ENCODE data around the gene MPND.

Gene MPND

DNA sequence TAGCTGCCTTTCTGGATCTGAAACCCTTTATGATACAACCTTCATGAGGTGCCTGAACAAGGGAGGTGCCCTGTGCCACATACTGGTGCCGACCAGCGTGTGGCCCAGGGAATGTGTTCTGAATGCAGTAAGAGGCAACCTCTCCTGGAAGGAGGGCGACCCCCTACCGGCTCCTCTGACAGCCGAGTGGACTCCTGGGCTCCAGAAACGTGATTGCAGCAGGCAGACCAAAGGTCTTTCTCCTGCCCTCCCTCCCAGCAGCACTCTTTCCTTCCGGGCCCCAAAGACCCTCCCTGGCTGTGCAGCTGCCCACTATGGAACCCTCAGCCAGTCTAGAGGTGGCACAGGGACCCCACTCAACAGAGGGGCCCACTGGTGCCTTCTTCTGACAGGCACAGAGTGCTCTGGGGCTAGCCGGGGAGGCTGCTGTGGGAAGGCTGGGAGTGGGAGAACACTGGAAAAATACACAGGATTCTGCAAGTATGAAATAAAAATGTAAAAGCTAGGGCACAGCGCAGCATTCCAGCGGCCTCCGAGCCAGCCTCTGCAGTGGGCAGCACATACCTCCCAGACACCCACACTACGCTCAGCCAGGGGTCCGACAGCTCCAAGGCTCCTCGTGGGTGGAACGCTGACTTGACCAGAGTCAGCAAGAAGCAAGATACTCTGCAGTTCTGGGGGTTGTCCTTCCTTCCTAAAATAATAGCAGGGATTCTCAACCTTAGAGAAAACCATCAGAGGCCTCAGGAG is 42.1 kb downstream of the MPND start:
- DNase-seq: no peak

DNA sequence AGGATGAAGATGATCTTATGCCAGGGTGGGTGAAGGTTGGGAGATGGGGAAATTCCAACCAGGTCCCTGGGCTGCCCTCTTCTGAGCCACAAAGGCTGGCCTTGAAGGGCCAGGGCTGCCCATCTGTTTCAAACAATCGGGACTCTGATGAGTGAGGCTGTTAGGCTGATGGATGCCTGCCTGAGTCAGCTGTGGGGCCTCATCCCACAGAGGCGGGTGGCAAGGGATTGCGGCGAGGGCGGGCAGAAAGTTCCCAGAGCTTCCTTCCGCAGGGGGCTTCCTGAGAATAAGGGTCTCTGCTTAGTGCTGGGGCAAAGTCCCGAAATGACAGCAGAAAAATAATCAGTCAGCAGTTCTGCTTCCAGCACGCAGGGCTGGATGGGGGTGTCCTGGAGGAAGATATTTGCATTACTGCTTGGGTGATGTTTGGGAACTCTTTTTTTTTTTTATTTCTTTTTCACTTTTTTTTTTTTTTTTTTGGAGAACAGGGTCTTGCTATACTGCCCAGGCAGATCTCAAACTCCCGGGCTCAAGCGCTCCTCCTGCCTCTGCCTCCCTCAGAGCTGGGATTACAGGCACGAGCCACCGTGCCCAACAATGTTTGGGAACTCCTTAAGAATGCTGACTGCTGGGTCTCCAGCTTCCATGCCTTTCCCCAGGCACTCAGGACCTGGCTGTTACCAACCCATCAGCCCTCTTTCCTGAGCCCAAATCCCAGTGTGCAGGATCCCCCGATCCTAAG is 42.9 kb downstream of the MPND start:
- DNase-seq: no peak

DNA sequence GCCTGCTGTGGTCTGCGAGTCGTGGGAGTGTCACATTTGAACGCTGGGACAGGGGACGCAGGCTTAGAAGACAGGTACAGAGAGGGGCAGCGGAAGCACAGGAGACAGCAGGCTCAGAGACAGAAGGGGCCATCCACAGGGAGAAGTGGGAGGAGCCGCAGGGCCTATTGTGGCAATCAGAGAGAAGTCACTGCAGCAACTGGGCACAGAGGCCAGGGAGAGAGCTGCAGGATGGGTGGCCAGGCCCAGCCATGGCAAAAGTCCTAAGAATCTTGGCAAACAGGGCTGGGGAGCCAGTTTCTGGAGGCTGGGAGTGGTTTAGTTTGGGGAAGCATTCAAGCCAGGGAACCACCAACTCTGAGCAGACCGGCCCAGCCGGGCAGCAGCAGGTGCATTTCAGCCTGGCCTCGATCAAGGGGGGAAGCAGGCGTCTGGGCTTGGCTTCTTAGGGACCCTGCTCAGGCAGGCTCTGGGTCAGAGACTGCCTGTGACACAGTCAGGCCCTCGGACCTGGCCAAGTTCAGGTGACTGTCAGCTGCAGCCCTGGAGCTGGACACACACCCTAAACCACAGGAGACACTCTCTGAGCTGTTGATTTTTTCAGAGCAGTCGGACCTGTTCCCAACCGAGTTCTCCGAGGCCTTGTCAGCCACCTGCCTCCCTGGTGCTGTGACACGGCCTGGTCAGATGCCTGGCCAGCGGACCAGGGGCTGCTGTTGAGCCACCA is 45.1 kb downstream of the MPND start:
- no peak for DNase-seq

DNA sequence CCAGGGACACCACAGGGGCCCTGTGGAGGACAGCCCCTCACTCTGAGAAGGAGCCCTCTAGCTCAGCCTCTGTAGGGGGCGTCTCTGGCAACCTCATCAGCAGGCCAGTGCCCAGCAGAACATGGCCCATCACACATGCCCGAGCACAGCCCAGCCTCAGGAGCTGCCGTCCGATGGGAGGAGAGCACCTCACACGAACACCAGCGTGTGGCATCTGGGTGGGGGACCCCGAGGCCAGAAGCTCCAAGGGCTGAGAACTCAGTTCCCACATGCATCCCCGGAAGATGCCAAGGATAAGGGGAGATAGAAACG is 45.7 kb downstream of the MPND start:
- no peak for DNase-seq

DNA sequence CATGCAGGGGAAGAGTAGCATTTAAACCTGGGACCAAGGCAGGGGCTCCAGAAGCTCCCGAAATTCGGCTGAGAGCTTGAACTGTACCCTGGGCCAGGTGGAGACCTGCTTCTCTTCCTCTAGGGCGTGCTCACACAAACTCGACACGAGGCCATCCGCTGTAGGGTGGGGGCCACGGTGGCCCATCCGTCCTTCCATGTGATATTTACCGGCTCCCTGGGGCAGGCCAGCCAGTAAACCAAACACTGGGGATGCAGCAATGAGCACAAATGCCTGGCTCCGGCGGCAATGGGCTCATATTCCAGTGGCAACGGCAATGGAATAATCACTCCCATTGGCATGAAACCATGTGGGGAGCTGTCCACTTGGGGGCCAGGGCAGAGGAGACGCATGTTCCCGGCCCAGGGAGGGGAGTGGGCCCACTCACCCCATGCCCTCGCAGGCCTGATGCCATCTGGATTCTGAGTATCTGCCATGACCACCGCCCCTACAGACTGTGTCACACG is 46.2 kb downstream of the MPND start:
- no peak for DNase-seq

DNA sequence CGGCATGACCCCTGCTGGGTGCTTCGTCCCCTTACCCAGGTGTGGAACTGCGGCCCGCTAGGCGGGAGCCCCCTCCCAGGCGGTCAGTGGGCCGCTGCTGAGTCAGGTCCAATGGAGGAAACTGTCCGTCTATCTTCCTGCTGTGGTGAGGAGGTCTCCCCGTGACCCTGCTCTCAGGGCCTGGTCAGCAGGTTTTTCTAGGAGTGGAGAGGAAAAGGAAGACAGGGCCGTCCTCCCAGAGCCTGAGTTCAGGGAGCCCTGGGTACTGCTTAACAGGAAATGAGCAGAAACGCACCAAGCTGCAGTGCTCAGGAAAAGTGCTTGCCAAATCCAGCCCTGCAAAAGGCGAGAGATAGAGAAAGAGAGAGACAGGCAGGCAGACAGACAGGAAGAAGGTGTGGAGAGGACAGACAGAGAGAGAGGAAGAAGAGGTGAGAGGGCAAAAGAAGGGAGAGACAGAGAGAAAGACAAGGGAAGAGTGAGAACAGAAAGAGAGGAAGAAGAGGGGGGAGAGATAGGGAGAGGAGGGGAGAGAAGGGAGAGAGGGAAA is 46.7 kb downstream of the MPND start:
- DNase-seq: no peak

DNA sequence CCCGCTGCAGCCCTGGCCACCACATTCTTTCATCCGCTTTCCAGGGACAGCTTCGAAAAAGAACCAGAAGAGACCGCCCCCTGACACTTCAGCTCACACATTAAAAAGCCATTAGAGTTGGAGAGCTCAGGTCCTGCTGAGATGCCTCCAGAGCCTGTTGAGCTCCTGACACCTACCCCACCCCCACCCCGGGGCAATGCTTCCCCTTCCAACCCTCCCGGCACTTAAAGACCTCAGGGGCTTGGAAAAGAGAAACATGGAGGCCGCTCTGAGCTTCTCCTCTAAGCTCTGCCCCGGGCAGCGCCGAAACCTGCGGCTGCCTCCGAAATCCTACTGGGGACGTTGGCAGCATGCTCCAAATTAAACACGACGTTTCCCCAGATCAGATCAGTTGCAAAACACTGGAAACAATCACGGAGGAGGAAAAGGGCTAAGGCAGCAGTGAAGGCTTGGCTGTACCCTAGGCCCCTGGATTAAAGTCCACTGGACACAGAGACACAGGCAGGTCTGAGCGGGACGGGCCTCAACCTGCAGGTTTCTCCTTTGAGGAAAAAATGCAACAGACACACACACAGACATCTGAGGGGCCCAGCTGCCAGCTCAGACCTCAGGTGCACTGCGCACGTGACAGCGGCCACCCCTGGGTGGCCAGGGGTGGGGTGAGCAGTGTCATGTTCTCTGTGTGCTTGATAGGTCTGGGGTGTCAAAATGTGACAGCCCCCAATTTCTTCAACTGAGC is 47.4 kb downstream of the MPND start:
- DNase-seq: no peak

DNA sequence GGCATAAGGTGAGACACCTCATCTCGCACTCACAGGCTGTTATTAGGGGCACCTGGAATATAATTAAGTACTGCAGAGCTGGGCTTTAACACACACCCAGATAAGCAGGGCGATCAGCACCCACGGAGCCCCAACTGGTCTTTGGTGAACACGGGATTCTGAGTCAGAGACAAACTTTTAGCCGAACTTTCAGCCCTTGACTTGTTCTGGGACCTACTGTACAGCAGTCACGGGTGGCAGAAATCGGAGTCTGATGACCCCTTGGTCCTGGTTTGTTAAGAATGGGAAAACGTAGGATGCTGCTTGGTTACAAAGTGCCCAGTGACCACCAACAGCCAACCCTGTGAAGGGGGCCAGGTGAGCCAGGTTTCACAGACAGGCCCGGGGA is 47.9 kb downstream of the MPND start:
- no peak for DNase-seq

DNA sequence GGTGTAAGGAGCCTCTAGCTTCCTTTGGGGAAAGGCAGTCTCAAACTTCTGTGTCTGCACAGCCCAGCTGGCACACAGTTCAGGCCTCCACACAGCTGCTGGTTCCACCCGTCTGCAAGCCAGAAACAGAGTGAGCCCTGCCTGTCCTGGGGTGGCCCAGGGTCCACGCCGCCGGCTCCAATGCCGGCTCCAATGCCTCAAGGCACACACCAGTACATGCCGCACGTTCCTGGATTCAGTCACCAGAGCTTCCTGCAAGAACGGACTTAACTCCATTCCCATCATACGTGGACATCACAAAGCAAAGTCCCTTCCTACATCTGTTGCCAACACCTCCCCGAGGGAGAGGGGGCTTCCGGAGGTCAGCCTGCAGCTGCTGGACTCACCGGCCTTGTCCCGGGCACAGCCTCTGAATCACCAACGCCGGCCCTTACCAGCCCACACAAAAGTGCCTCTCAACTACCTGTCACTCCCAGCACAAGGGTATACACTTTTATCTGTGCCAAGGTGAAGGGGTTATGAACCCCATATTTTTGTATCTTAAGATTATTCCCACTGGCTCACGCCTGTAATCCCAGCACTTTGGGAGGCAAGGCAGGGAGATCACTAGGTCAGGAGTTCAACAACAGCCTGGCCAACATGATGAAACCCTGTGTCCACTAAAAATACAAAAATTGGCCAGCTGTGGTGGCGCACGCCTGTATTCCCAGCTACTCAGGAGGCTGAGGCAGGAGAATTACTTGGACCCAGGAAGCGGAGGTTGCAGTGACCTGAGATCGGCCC is 48.5 kb downstream of the MPND start:
- no peak for DNase-seq

DNA sequence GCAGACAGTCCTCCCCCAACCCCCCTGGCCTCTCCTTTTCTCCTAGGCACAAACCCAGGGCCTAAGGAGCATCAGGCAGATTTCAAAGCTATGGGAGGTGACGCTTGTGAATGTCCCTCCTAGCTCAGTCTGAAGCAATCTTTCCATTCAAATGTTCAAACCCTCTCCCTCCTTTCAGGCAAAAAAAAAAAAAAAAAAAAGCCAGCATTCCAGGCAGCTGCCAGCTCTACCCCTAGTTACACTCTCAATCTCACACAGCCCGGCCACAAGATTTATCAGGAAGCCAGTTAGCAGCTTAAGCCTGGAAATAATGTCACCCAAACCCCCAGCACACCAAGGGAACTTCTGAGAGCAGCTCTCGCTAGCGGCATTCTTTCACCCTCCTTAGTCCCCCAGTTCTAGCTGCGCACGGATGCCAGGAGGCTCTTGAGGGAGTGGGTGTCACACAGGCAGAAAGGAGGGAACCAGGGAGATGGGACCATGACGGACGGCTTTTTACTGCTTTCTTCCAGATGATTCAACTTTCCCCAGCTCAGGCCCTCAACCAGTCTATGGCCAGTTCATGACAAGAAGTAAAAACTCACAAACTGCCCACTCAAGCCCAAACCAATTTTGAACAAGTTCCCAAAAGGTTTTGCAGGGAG is 50.7 kb downstream of the MPND start:
- DNase-seq: no peak

DNA sequence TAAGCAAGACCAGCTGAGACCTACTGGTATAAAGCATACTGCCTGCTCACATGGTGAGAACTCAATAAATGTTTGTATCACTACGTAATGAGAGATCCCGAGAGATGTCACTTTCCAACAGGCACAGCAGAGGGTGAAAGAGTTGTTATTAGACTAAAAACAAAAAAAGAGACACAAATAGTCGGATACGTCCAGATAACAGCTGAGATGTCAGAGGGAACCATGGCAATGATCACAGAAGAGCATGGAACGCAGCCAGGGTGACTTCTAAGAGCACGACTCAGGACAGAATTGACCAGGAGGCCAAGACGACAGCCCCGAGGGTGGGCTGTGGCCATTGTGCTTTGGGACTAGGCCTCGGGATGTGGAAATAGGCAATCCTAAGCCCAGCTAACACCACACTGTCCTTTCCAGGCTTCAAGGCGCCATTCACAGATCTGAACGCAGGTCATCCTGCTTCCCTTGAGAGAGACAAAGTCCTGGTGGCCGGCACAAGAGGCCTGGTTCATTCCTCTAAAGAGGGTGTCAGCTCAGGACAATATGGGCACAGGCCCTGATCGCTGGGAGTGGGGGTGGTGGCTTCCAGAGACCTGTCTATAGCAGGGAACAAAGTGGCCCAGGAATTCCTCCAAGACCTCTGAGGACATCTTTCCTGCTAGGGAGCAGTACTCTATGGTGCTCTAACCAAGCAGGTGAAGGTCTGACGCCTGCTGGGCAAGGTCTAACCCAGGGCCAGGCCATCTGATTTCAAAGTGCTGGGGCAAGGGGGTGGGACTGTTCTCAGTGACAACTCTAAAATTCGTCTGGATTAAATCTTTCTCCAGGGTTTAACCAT is 53.8 kb downstream of the MPND start:
- no peak for DNase-seq

DNA sequence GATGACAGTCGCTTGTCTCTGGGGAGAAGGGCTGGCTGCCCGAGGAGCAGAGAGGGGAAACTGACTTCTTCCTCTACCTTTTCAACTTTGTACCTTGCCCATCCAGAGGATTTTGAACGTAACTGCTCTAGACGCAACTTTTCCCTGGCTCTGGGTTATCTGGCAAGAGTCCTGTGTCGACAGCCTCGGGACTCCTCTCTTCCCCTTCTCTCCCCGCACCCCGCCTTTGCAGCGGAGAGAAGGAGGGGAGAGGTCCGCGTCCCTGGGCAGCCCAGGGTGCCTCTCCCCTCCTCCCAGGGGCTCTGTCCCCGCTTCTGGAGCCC is 56.4 kb downstream of the MPND start:
- DNase-seq: no peak

DNA sequence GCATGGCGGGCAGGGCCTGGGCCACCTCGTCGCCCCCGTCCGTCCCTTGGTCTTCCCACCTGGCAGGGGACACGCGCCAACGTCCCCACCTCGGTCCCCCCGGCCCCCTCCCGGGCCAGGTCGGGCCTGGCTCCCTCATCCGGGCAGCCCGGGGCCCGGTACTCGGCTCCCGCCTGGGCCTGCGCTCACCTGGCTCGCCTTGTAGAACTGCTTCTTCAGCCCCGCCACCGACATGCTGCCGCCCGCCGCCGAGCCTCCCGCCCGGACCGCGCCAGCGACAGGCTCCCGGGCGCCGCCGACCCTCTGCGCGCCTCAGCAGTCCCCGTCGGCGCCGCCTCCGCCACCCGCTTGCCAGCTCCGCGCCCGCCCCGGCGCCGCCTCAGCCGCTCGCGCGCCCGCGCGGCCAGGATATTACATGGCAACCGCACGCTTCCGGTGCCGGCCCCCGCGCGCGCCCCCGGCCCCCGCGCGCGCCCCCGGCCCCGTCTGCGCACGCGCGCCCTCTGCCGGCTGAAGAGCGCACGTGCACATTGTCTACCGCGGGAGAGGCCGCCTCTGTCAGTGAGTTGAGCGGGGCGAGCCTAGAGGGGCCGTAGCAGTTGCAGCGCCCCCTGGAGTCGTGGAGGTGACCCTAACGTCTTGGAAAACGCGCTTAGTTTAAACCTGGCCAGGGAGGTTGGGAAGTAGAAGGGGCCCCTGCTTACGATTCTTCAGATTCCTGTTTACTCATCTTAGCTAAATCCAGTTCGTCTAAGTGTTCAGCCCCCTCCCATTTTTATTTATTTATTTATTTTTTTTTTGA is 57.0 kb downstream of the MPND start, which contains the start of gene SH3GL1:
Gene SH3GL1 (minus strand): TSS at position 413 of the 802 bp plus-strand sequence. CDS start 179 bp downstream, at position 234.
- peak; percentile 85 for DNase-seq

DNA sequence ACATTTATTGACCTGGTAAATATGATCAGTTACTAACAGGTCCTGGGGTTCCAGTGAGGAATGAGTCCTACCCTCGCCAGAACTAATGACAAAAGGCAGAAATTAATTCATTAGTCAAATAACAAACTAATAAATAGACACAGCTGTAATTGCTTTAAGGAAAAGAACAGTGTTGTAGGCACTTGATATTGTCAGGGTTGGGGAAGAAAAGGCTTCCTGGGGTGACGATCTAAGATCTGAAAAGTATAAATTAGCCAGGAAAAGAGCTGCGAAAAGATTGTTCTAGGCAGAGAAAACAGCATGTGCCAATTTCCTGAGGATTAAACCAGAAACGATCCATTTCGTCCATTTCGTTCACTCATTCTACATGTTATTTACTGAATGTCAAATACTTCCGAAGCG is 58.4 kb downstream of the MPND start:
- no peak for DNase-seq

DNA sequence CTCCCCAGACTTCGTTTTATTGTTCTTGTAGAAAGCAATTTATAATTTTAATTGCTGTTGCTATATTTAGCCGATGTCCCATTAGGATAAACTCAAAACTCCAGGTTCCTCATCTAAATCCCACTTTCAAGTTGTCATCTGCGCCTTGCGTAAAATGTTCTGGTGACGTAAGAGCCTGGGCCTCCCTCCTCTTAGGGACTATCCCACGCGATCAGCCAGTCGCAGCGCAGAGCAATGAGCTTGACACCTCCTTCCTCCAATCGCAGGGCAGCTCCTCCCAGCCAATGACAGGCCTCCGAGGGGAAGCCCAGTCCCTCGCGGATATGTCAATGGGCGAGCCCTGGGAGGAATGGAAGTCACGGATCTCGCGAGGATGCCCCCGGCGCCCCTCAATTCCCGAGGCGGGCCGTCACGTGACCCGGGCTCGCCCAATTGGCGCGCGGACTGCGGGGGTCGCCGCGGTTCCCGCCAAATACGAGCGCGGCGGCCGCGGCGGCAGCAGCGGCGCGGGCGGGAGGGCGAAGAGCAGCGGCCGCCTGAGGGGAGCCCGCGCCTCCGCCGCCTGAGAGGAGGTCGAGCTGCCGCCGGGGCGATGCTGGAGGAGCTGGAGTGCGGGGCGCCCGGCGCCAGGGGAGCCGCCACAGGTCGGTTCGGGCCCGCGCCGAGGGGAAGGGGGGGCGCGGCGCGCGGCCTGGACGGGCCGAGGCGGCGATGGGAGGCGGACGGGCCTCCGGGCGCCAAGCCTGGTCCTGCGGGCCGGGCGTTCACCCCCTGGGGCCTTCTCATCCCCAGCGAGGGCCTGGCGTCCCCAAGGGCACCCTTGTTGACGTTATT is 59.0 kb downstream of the MPND start, which contains the start of gene CHAF1A:
Gene CHAF1A (plus strand): TSS at position 470 of the 834 bp plus-strand sequence. CDS start 123 bp downstream, at position 593.
- DNase-seq: peak; percentile 100

DNA sequence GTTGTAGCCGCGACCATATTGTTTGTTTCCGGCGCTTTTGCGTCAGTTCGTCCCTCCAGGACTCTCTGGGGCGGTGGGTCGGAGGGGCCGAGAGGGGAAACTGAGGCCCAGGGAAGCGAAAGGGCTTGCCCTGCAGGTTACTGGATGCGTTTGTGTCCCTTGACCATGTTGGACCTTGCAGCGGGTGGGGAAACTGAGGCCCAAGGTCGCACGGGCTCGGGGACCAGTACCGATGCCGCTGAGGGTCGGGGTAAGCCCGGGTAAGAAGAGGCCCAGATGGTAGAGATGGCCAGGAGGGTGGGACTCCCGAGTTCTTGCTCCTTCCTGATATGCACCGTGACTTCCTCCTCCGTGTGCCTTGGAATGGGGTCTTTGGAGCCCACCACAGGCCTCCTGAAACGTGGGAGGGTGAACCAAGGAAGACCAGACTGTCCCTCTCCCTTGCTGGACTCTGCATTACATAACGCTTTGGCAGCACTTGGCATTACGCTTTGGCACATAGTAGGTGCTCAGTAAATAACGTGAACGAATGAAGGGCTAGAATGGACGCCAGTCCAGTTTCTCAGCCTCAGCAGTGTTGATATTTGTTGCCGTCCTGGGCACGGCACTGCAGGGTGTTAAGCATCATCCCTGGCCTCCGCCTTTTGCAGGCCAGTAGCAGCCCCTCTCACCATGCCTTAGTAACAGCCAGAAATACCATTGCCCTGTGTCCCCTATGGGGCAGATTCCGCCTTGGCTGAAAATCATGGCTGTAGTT is 59.8 kb downstream of the MPND start:
- DNase-seq: no peak

DNA sequence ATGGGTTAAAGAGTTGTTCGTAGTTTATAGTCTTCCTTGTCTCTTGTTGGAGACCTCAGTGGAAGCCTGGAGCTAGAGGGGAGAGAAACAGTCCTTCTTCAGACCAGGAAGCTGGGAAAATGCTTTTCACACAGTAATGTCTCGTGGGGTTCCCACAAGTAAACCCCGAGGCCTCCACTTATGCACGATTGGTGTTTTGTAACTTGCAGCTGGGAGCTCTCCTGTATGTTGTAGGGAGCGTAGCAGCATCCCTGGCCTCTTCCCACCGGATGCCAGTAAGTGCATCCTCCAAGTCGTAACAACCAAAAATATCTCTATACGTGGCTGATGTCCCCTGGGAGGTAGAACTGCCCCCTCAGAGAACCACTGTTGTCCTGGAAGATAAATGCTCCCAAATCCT is 62.6 kb downstream of the MPND start:
- DNase-seq: no peak

DNA sequence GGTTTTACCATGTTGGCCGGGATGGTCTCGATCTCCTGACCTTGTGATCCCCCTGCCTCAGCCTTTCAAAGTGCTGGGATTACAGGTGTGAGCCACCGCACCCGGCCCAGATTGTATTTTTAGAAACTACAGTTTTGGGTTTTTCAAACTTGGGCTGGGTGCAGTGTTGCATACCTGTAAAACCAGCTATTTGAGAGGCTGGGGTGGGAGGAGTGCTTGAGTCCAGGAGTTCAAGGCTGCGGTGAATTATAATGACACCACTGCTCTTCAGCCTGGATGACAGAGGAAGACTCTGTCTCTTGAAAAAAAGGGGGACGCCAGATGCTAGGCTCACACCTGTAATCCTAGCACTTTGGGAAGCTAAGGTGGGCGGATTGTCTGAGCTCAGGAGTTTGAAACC is 63.3 kb downstream of the MPND start:
- no peak for DNase-seq

Measured in NCI-H446 treated with DMSO at 0.1 percent for 48 hours (cell line).